H1 (cell line): Measurements from ENCODE around the gene LSM14B. TPM values are rescaled to one million over a fixed set of nuclear protein-coding genes. Genes with fewer than 3 reads are reported as not detected.

Source experiments
- CTCF ChIA-PET: fragments of 300-600 bp; sonication (Branson Sonifier 250); formaldehyde crosslinking; loops from one replicate; lab custom pipeline; 2021; ENCODE audit not compliant: partially characterized antibody; lab: Charles Lee
- POLR2A ChIA-PET: fragments of 300-600 bp; sonication (Branson Sonifier 250); formaldehyde crosslinking; loops from one replicate; lab custom pipeline; 2021; ENCODE audit warnings: inconsistent platforms; ENCODE audit not compliant: partially characterized antibody; lab: Charles Lee
- DNase-seq, 2 experiments: peaks; one replicate each; pipeline versions ENCODE4 v3.0.0 to v3.0.0-alpha.2; 2010 to 2022; ENCODE audit warnings: low spot score in 2 of 2, low read depth in 1 of 2, mixed read lengths in 1 of 2
- FAIRE-seq: peaks from 2 replicates; lab custom pipeline; 2011; peaks lifted over from hg19 to GRCh38; lab: Jason Lieb, UNC
- H2AFZ ChIP-seq: 2 replicates; pipeline ENCODE4 v1.8.1; 2012; ENCODE audit warnings: low read length, inconsistent platforms
- H2AK5ac ChIP-seq: 2 replicates; pipeline ENCODE4 v1.6.1; 2013; ENCODE audit warnings: low read depth, low read length
- H2BK120ac ChIP-seq: replicated peaks from 2 replicates; pipeline ENCODE3; 2013; ENCODE audit warnings: low read depth, low read length, inconsistent platforms
- H2BK12ac ChIP-seq: 2 replicates; pipeline ENCODE4 v1.6.1; 2013; ENCODE audit warnings: low read depth, low read length
- H2BK15ac ChIP-seq: 2 replicates; pipeline ENCODE4 v1.6.1; 2013; ENCODE audit warnings: low read length
- H2BK20ac ChIP-seq: 2 replicates; pipeline ENCODE4 v1.6.1; 2013; ENCODE audit warnings: low read length
- H2BK5ac ChIP-seq: 2 replicates; pipeline ENCODE4 v1.6.1; 2013; ENCODE audit warnings: low read depth, low read length
- H3K14ac ChIP-seq: 2 replicates; pipeline ENCODE4 v1.6.1; 2013; ENCODE audit warnings: inconsistent platforms; ENCODE audit not compliant: insufficient read length
- H3K18ac ChIP-seq: 2 replicates; pipeline ENCODE4 v1.6.1; 2013; ENCODE audit warnings: low read length; ENCODE audit errors: extremely low read depth
- H3K23ac ChIP-seq: 2 replicates; pipeline ENCODE4 v1.6.1; 2013; ENCODE audit warnings: inconsistent platforms; ENCODE audit not compliant: insufficient read length
- H3K23me2 ChIP-seq: 2 replicates; pipeline ENCODE4 v1.6.1; 2013; ENCODE audit warnings: low read depth, low read length
- H3K27ac ChIP-seq: 2 replicates; pipeline ENCODE4 v1.6.1; 2011; ENCODE audit warnings: low read depth, low read length, inconsistent platforms
- H3K27me3 ChIP-seq, 4 experiments: replicated peaks in 1 of 4; 1 replicate in 1 of 4; 2 replicates in 3 of 4; pipeline versions ENCODE4 v1.6.1 to v1.8.1; 2011 to 2013; ENCODE audit warnings: low read length in 3 of 4, mild to moderate bottlenecking in 3 of 4, inconsistent platforms in 2 of 4, mixed read lengths in 2 of 4, moderate library complexity in 1 of 4; ENCODE audit not compliant: control insufficient read depth in 3 of 4, insufficient read depth in 3 of 4; ENCODE audit errors: extremely low read depth in 1 of 4
- H3K36me3 ChIP-seq, 4 experiments: 2 replicates each; pipeline versions ENCODE4 v1.6.1 to v1.8.1; 2011 to 2013; ENCODE audit warnings: mild to moderate bottlenecking in 4 of 4, low read length in 3 of 4, moderate library complexity in 2 of 4, control low read depth in 1 of 4, inconsistent platforms in 1 of 4; ENCODE audit not compliant: insufficient read depth in 4 of 4, control insufficient read depth in 2 of 4
- H3K4ac ChIP-seq: replicated peaks from 2 replicates; pipeline ENCODE3; 2013; ENCODE audit warnings: low read length, low read depth, mixed read lengths, inconsistent platforms; ENCODE audit not compliant: insufficient read length
- H3K4me1 ChIP-seq, 4 experiments: replicated peaks in 1 of 4; 1 replicate in 1 of 4; 2 replicates in 3 of 4; pipeline versions ENCODE4 v1.6.1 to v1.8.1; 2011 to 2013; ENCODE audit warnings: low read length in 3 of 4, inconsistent platforms in 2 of 4, mixed read lengths in 1 of 4; ENCODE audit not compliant: insufficient read depth in 4 of 4, control insufficient read depth in 3 of 4
- H3K4me2 ChIP-seq, 2 experiments: 2 replicates each; pipeline versions ENCODE4 v1.6.1 to v1.8.1; 2011 to 2013; ENCODE audit warnings: low read depth in 2 of 2, low read length in 2 of 2, control low read depth in 1 of 2, inconsistent platforms in 1 of 2, mild to moderate bottlenecking in 1 of 2; ENCODE audit not compliant: insufficient read depth in 1 of 2
- H3K4me3 ChIP-seq, 4 experiments: fragments of 200-600, 300-600 bp in 1 of 4; sonication (generic), shearing (Covaris generic), sonication (Bioruptor Twin) in 1 of 4; 2 replicates each; pipeline versions ENCODE4 v1.5.1 to v1.8.1; 2011 to 2016; ENCODE audit warnings: low read length in 4 of 4, low read depth in 3 of 4, control low read depth in 2 of 4, inconsistent platforms in 2 of 4, mild to moderate bottlenecking in 2 of 4, mixed read lengths in 1 of 4, moderate library complexity in 1 of 4; ENCODE audit not compliant: insufficient read depth in 2 of 4; ENCODE audit errors: extremely low read depth in 1 of 4
- H3K56ac ChIP-seq: replicated peaks from 2 replicates; pipeline ENCODE3; 2013; ENCODE audit warnings: low read depth, mild to moderate bottlenecking, mixed read lengths, low read length, inconsistent platforms; ENCODE audit not compliant: insufficient read length
- H3K79me1 ChIP-seq: 2 replicates; pipeline ENCODE4 v1.6.1; 2013; ENCODE audit warnings: low read depth, low read length, control low read depth
- H3K79me2 ChIP-seq, 2 experiments: 2 replicates each; pipeline versions ENCODE4 v1.6.1 to v1.8.1; 2012 to 2013; ENCODE audit warnings: low read length in 2 of 2, mild to moderate bottlenecking in 2 of 2, inconsistent platforms in 1 of 2; ENCODE audit not compliant: insufficient read depth in 2 of 2, control insufficient read depth in 1 of 2
- H3K9ac ChIP-seq, 4 experiments: replicated peaks in 1 of 4; 1 replicate in 1 of 4; 2 replicates in 3 of 4; pipeline versions ENCODE4 v1.6.1 to v1.8.1; 2011 to 2013; ENCODE audit warnings: low read depth in 3 of 4, low read length in 3 of 4, control low read depth in 2 of 4, mild to moderate bottlenecking in 2 of 4, moderate library complexity in 2 of 4, inconsistent platforms in 1 of 4; ENCODE audit errors: extremely low read depth in 1 of 4
- H3K9me3 ChIP-seq, 2 experiments: 2 replicates each; pipeline versions ENCODE4 v1.6.1 to v1.8.1; 2012 to 2013; ENCODE audit warnings: mild to moderate bottlenecking in 2 of 2, moderate library complexity in 2 of 2, control low read depth in 1 of 2, inconsistent platforms in 1 of 2, low read depth in 1 of 2, low read length in 1 of 2, mixed read lengths in 1 of 2; ENCODE audit not compliant: insufficient read depth in 2 of 2
- H4K20me1 ChIP-seq, 2 experiments: replicated peaks in 1 of 2; 2 replicates each; pipeline versions ENCODE3 to v1.8.1; 2011 to 2013; ENCODE audit warnings: inconsistent platforms in 2 of 2, low read length in 2 of 2, mild to moderate bottlenecking in 1 of 2; ENCODE audit not compliant: insufficient read depth in 2 of 2, control insufficient read depth in 1 of 2
- H4K5ac ChIP-seq: 2 replicates; pipeline ENCODE4 v1.6.1; 2013; ENCODE audit warnings: low read length, low read depth, mixed read lengths, inconsistent platforms; ENCODE audit not compliant: insufficient read length
- H4K8ac ChIP-seq: 2 replicates; pipeline ENCODE4 v1.8.0; 2013; ENCODE audit warnings: mild to moderate bottlenecking, moderate library complexity, low read length, inconsistent platforms; ENCODE audit not compliant: insufficient read depth; ENCODE audit errors: extremely low read depth
- H4K91ac ChIP-seq: replicated peaks from 2 replicates; pipeline ENCODE3; 2013; ENCODE audit warnings: low read length, mixed read lengths, inconsistent platforms; ENCODE audit not compliant: insufficient read length
- CHD2 ChIP-seq: IDR thresholded peaks from 2 replicates; pipeline ENCODE4 v1.6.1; 2012; ENCODE audit warnings: low read length, improper control_type of control experiment
- HDAC6 ChIP-seq: IDR thresholded peaks from one replicate; pipeline ENCODE4 v1.7.1; 2012; ENCODE audit warnings: low read depth, mild to moderate bottlenecking, inconsistent platforms, low read length, moderate library complexity
- JUND ChIP-seq: IDR thresholded peaks from 2 replicates; pipeline ENCODE4 v1.6.1; 2011; ENCODE audit warnings: mild to moderate bottlenecking, improper control_type of control experiment, low read length
- RNF2 ChIP-seq: fragments of 200-900, 300-1000 bp; sonication (generic); IDR thresholded peaks from 2 replicates; pipeline ENCODE4 v1.7.1; 2016; ENCODE audit warnings: borderline replicate concordance, low read depth, mild to moderate bottlenecking, antibody characterized with exemption, low read length; ENCODE audit not compliant: poor library complexity, severe bottlenecking; ENCODE audit errors: missing control alignments
- SIX5 ChIP-seq: IDR thresholded peaks from 2 replicates; pipeline ENCODE4 v1.6.1; 2011; ENCODE audit warnings: mild to moderate bottlenecking, low read depth, low read length
- TAF7 ChIP-seq: optimal IDR thresholded peaks from 2 replicates; pipeline ENCODE3; 2011; ENCODE audit warnings: low read depth, mild to moderate bottlenecking, inconsistent platforms, low read length, moderate library complexity, borderline replicate concordance
- TBP ChIP-seq: IDR thresholded peaks from 2 replicates; pipeline ENCODE4 v1.6.1; 2011; ENCODE audit warnings: low read depth, low read length, improper control_type of control experiment
- WGBS, 2 experiments: shearing (Covaris generic) in 1 of 2; methylation state at CpG; one replicate each; pipeline versions ENCODE4 v1.1.6 to v1.1.7; 2013 to 2015; ENCODE audit warnings: low lambda C conversion rate in 2 of 2, mixed read lengths in 2 of 2, inconsistent platforms in 1 of 2, low coverage in 1 of 2, missing lambda C conversion rate in 1 of 2; ENCODE audit not compliant: insufficient replicate concordance in 2 of 2, insufficient coverage in 1 of 2, insufficient read length in 1 of 2; ENCODE audit errors: extremely low coverage in 1 of 2, missing lambda C conversion rate in 1 of 2; 5-methylcytosine and 5-hydroxymethylcytosine counted together
- polyA plus RNA-seq, 7 experiments: library from polyadenylated mRNA; depleted of rRNA in 3 of 7; stranded (reverse) in 5 of 7; unstranded in 2 of 7; fragments of >200 nt in 5 of 7; fragments of 200-250 nt in 2 of 7; gene quantifications; 1 replicate in 5 of 7; 2 replicates in 1 of 7; 4 replicates in 1 of 7; pipeline versions ENCODE4 v1.2.1 to v1.2.3, GENCODE V29; 2011 to 2013; ENCODE audit warnings: missing spikeins in 2 of 7, mixed read lengths in 2 of 7
- total RNA-seq: library from RNA; stranded (reverse); fragmentation: NEBNext Ultra II Directional; extraction: Animal tissue kit (Norgen Biotek cat#: 25700); gene quantifications from 2 replicates; pipeline ENCODE4 v1.2.1, GENCODE V29; 2021
- TF ChIP-seq, protein P1 (sequence below): IDR thresholded peaks from 2 replicates; pipeline ENCODE4 v1.6.1; 2011; ENCODE audit warnings: low read length, improper control_type of control experiment
- TF ChIP-seq, protein P2 (sequence below): IDR thresholded peaks from 2 replicates; pipeline ENCODE4 v1.6.1; 2011; ENCODE audit warnings: low read depth, mild to moderate bottlenecking, low read length; ENCODE audit not compliant: insufficient read depth
- TF ChIP-seq, protein P3 (sequence below), 3 experiments: IDR thresholded peaks; 1 replicate in 2 of 3; 2 replicates in 1 of 3; pipeline versions ENCODE4 v1.5.1 to v1.6.1; 2011; ENCODE audit warnings: low read length in 3 of 3, mild to moderate bottlenecking in 3 of 3, inconsistent platforms in 2 of 3, low read depth in 1 of 3, moderate library complexity in 1 of 3; ENCODE audit not compliant: insufficient read depth in 1 of 3; ENCODE audit errors: control extremely low read depth in 1 of 3

Gene LSM14B
- total and polyA plus RNA-seq, 2 of the 8 experiments (the other 6 are each of a cell fraction or from before 2014, with no cell fraction given): 58.3 to 65.6 TPM

DNA sequence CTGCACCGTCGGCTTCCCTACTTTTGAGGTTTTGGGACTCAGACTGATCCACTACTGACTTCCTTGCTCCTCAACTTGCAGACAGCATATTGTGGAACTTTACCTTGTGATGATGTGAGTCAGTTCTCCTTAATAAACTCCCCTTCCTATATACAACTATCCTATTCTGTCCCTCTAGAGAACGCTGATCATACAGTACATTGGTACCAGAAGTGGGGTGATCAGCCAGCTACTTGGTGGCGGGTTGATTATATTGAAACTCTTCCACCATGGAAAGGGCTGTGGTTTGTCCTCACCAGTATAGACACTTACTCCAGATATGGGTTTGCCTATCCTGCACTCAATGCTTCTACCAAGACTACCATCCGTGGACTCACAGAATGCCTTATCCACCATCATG is 49.0 kb upstream of the LSM14B start:
- Histone ChIP-seq H2BK12ac (no peak overlapping the region), H2BK120ac (no peak overlapping the region), H3K23ac (no peak overlapping the region), H3K36me3 (no peaks in the 10 kb centered on the region), H3K56ac (no peak overlapping the region), H3K9me3 (peaks cover 25 to 37% of the 10 kb centered on the region in 2 experiments), H2AFZ (no peak overlapping the region), H3K4me3 (no peak overlapping the region), H3K9ac (no peak overlapping the region), H2BK20ac (no peak overlapping the region), H2BK15ac (no peak overlapping the region), H3K4ac (no peak overlapping the region), H3K27ac (no peak overlapping the region), H3K27me3 (no peaks in the 10 kb centered on the region), H2AK5ac (no peak overlapping the region), H2BK5ac (no peak overlapping the region), H3K14ac (no peak overlapping the region), H3K4me2 (no peak overlapping the region), H4K8ac (no peak overlapping the region), H4K20me1 (no peaks in the 10 kb centered on the region), H3K79me2 (no peaks in the 10 kb centered on the region), H3K23me2 (no peaks in the 10 kb centered on the region), H3K79me1 (no peaks in the 10 kb centered on the region; the same call in 1 of the 2 replicates), H3K18ac (no peak overlapping the region), H4K5ac (no peak overlapping the region), H3K4me1 (no peaks in the 10 kb centered on the region), H4K91ac (no peak overlapping the region)
- WGBS, 2 experiments: 84% methylated on average over 5 of the region's 5 CpGs; no CpG with 5 or more reads in 1 of the 2 experiments
- no peak for DNase-seq
- POLR2A ChIA-PET: no interaction called here
- no peak for FAIRE-seq
- CTCF ChIA-PET: no interaction called here
- TF ChIP-seq RNF2 (no peak), TAF7 (no peak), CHD2 (no peak), TBP (no peak), SIX5 (no peak), JUND (no peak), HDAC6 (no peak)
- TF ChIP-seq, protein P1, sequence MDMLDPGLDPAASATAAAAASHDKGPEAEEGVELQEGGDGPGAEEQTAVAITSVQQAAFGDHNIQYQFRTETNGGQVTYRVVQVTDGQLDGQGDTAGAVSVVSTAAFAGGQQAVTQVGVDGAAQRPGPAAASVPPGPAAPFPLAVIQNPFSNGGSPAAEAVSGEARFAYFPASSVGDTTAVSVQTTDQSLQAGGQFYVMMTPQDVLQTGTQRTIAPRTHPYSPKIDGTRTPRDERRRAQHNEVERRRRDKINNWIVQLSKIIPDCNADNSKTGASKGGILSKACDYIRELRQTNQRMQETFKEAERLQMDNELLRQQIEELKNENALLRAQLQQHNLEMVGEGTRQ: no peak
- TF ChIP-seq, protein P2, sequence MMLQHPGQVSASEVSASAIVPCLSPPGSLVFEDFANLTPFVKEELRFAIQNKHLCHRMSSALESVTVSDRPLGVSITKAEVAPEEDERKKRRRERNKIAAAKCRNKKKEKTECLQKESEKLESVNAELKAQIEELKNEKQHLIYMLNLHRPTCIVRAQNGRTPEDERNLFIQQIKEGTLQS: no peak
- TF ChIP-seq, protein P3, sequence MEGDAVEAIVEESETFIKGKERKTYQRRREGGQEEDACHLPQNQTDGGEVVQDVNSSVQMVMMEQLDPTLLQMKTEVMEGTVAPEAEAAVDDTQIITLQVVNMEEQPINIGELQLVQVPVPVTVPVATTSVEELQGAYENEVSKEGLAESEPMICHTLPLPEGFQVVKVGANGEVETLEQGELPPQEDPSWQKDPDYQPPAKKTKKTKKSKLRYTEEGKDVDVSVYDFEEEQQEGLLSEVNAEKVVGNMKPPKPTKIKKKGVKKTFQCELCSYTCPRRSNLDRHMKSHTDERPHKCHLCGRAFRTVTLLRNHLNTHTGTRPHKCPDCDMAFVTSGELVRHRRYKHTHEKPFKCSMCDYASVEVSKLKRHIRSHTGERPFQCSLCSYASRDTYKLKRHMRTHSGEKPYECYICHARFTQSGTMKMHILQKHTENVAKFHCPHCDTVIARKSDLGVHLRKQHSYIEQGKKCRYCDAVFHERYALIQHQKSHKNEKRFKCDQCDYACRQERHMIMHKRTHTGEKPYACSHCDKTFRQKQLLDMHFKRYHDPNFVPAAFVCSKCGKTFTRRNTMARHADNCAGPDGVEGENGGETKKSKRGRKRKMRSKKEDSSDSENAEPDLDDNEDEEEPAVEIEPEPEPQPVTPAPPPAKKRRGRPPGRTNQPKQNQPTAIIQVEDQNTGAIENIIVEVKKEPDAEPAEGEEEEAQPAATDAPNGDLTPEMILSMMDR (IDR thresholded peaks at IDR 0.05; ENCODE audit: control extremely low read depth in 1 of 3, insufficient read depth in 1 of 3, low read depth in 1 of 3, low read length in 3 of 3): no peak
